Activated CD4-positive, alpha-beta T cell treated with anti-CD3 and anti-CD28 coated beads, Interleukin-2, amount 50 U/mL, for 16 hours (primary cell): Measurements from ENCODE around the gene BMS1.
"Not testable (repeated sequence)": the region's sequence is repeated elsewhere in the genome, so short reads cannot be mapped to it uniquely, and the experiment has no call there.

ENCODE experiments used
- DNase-seq: peaks from one replicate; pipeline ENCODE4 v3.0.0-alpha.2; 2020

BMS1 gene

GRCh38 chr10:42868530-42868929, 85.9 kb downstream of the BMS1 start:
- DNase-seq: no peak

- no peak for DNase-seq
Measured at GRCh38 chr10:42869977-42870350, 87.4 kb downstream of the BMS1 start.

- not testable (repeated sequence) for DNase-seq
Measured at GRCh38 chr10:42871138-42871641, 88.6 kb downstream of the BMS1 start.

- no peak for DNase-seq
Measured at GRCh38 chr10:42871823-42872222, 89.2 kb downstream of the BMS1 start.

- DNase-seq: no peak
Measured at GRCh38 chr10:42872865-42873435, 90.4 kb downstream of the BMS1 start.

GRCh38 chr10:42874713-42875387, 92.3 kb downstream of the BMS1 start:
- DNase-seq: no peak

- DNase-seq: no peak
Measured at GRCh38 chr10:42875388-42875755, 92.8 kb downstream of the BMS1 start.

GRCh38 chr10:42875798-42876341, 93.3 kb downstream of the BMS1 start:
- DNase-seq: no peak

- no peak for DNase-seq
Measured at GRCh38 chr10:42876476-42876875, 93.9 kb downstream of the BMS1 start.

- no peak for DNase-seq
Measured at GRCh38 chr10:42876945-42877344, 94.3 kb downstream of the BMS1 start.

GRCh38 chr10:42877496-42878030, 95.0 kb downstream of the BMS1 start:
- no peak for DNase-seq

GRCh38 chr10:42878134-42878820, 95.7 kb downstream of the BMS1 start:
- DNase-seq: no peak

- DNase-seq: no peak
Measured at GRCh38 chr10:42878821-42879195, 96.2 kb downstream of the BMS1 start.

GRCh38 chr10:42879380-42880254, 97.0 kb downstream of the BMS1 start:
- DNase-seq: no peak

GRCh38 chr10:42880255-42880620, 97.6 kb downstream of the BMS1 start:
- no peak for DNase-seq

GRCh38 chr10:42882597-42882996, 100.0 kb downstream of the BMS1 start:
- no peak for DNase-seq
